ENCODE data around the gene FILIP1L. TPM values are rescaled to one million over a fixed set of nuclear protein-coding genes. Genes with fewer than 3 reads are reported as not detected.

Gene FILIP1L
- total RNA-seq, 1 experiment from 2014 or later = 0.07 TPM

DNA sequence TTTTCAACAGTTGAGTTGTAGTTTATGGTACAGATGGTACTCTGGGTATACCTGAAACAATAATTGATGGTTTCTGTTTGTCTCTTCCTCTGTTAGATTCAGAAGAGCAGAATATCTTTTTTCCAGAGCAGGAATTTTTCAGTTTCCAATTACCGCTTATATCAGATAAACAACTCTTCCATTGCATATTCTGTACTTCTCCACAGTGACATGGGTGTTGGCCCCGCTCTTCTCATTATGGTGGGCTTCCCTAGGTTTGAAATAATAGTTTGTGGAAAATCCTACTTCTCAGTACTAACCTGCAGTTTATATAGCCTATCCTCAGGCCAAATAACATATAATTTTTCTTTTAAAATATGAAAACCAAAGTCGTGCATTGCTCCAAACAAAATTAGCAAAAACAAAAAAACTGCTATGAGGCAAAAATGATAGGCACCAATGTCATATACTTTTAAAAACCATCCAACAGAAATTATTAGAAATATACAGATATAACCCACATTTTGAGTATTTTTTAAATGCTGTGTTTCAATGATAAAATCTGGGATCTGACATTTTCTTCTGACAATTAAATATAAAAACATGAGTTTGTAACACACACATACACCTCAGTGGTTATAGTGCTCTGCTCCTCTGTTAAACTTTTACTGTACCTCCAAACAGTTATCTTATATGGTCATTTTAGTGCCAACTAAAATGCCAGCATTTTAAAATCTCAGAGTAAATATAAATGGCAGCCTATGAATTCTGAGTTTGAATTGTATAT is 239.9 kb downstream of the FILIP1L start:
- Histone ChIP-seq H2BK12ac (ENCODE audit: insufficient read length, low read depth, low read length) (no peak overlapping the region), H3K9ac (ENCODE audit: extremely low read depth, insufficient read length, low read length) (no peak overlapping the region), H4K8ac (replicated peaks; ENCODE audit: insufficient read length, low read depth, low read length) (no peak overlapping the region), H3K4me2 (ENCODE audit: insufficient read depth, insufficient read length, low read length) (no peak overlapping the region), H3T11ph (ENCODE audit: low read length) (no peak overlapping the region), H3K4ac (ENCODE audit: low read depth, low read length) (no peak overlapping the region), H3K14ac (ENCODE audit: insufficient read depth, low read length) (no peak overlapping the region), H3K27me3 (ENCODE audit: insufficient read depth, low read length) (peaks cover 15% of the 10 kb centered on the region), H3K23me2 (ENCODE audit: insufficient read length, low read depth, low read length, poor library complexity, severe bottlenecking) (peaks cover 4% of the 10 kb centered on the region), H4K91ac (ENCODE audit: insufficient read length, low read depth, low read length) (no peak overlapping the region), H2BK20ac (ENCODE audit: low read depth, low read length, poor library complexity, severe bottlenecking) (no peak overlapping the region), H3K27ac (ENCODE audit: insufficient read length, low read depth, low read length) (no peak overlapping the region), H3K79me2 (ENCODE audit: insufficient read depth, low read length) (no peaks in the 10 kb centered on the region), H3K9me3 (ENCODE audit: control insufficient read depth, low read depth, low read length) (no peaks in the 10 kb centered on the region), H3K56ac (ENCODE audit: insufficient read length, low read depth, low read length) (no peak overlapping the region), H2AK5ac (ENCODE audit: insufficient read length, low read length) (no peak overlapping the region), H3K18ac (ENCODE audit: insufficient read length, low read depth, low read length) (no peak overlapping the region), H2BK15ac (ENCODE audit: low read depth, low read length) (no peak overlapping the region), H4K5ac (ENCODE audit: insufficient read length, low read depth, low read length) (no peak overlapping the region), H2BK5ac (ENCODE audit: insufficient read length, low read length) (no peak overlapping the region), H4K20me1 (ENCODE audit: control insufficient read depth, insufficient read depth, insufficient read length) (no peaks in the 10 kb centered on the region), H2BK120ac (ENCODE audit: low read depth, low read length, poor library complexity, severe bottlenecking) (no peak overlapping the region), H3K23ac (ENCODE audit: insufficient read length, low read depth, low read length) (no peak overlapping the region), H3K79me1 (ENCODE audit: insufficient read depth, low read depth, low read length, poor library complexity, severe bottlenecking) (no peaks in the 10 kb centered on the region), H2AFZ (ENCODE audit: low read length) (no peak overlapping the region), H3K4me1 (ENCODE audit: insufficient read depth, low read length) (no peaks in the 10 kb centered on the region)
- WGBS (ENCODE audit: extremely low coverage, insufficient read length, low lambda C conversion rate) = no CpG with 5 or more reads among the region's 3 CpGs
- Mint-ChIP-seq H3K4me1 (peaks cover 15 to 16% of the 10 kb centered on the region in 2 experiments), H3K36me3 (ENCODE audit: insufficient read depth in 1 of 3, low read depth in 3 of 3) (no peaks in the 10 kb centered on the region), H3K9me3 (no peaks in the 10 kb centered on the region), H3K27me3 (ENCODE audit: low read depth) (peaks cover 96% of the 10 kb centered on the region), H3K4me3 (no peak overlapping the region), H3K27ac (no peak overlapping the region)
- DNase-seq = no peak
- TF ChIP-seq, protein P1, sequence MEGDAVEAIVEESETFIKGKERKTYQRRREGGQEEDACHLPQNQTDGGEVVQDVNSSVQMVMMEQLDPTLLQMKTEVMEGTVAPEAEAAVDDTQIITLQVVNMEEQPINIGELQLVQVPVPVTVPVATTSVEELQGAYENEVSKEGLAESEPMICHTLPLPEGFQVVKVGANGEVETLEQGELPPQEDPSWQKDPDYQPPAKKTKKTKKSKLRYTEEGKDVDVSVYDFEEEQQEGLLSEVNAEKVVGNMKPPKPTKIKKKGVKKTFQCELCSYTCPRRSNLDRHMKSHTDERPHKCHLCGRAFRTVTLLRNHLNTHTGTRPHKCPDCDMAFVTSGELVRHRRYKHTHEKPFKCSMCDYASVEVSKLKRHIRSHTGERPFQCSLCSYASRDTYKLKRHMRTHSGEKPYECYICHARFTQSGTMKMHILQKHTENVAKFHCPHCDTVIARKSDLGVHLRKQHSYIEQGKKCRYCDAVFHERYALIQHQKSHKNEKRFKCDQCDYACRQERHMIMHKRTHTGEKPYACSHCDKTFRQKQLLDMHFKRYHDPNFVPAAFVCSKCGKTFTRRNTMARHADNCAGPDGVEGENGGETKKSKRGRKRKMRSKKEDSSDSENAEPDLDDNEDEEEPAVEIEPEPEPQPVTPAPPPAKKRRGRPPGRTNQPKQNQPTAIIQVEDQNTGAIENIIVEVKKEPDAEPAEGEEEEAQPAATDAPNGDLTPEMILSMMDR (conservative IDR thresholded peaks at IDR 0.05) = no peak
